Esophagus muscularis mucosa (tissue), 4 donors: Measurements from ENCODE around the gene ZNF142.

ENCODE experiments used
- EP300 ChIP-seq: sonication (generic); formaldehyde crosslinking; IDR thresholded peaks from one replicate; pipeline ENCODE4 v1.6.1; 2017; ENCODE audit warnings: antibody characterized with exemption
- POLR2AphosphoS5 ChIP-seq, 2 donors: sonication (generic); formaldehyde crosslinking; IDR thresholded peaks; one replicate each; pipeline ENCODE4 v1.6.1; 2017; ENCODE audit warnings: antibody characterized with exemption in 2 of 2
- TF ChIP-seq, protein P1 (sequence below), 3 experiments: fragments of 200-600 bp in 2 of 3; fragments of 450-650 bp in 1 of 3; sonication (generic) in 2 of 3; IDR thresholded peaks; one replicate each; pipeline ENCODE4 v1.5.1; 2017 to 2019; ENCODE audit warnings: antibody characterized with exemption in 3 of 3, mild to moderate bottlenecking in 2 of 3, moderate library complexity in 1 of 3

GRCh38 chr2:218621007-218621406 is 38.4 kb downstream of the ZNF142 start:
- TF ChIP-seq, protein P1, sequence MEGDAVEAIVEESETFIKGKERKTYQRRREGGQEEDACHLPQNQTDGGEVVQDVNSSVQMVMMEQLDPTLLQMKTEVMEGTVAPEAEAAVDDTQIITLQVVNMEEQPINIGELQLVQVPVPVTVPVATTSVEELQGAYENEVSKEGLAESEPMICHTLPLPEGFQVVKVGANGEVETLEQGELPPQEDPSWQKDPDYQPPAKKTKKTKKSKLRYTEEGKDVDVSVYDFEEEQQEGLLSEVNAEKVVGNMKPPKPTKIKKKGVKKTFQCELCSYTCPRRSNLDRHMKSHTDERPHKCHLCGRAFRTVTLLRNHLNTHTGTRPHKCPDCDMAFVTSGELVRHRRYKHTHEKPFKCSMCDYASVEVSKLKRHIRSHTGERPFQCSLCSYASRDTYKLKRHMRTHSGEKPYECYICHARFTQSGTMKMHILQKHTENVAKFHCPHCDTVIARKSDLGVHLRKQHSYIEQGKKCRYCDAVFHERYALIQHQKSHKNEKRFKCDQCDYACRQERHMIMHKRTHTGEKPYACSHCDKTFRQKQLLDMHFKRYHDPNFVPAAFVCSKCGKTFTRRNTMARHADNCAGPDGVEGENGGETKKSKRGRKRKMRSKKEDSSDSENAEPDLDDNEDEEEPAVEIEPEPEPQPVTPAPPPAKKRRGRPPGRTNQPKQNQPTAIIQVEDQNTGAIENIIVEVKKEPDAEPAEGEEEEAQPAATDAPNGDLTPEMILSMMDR (IDR thresholded peaks at IDR 0.05): no peak
- TF ChIP-seq EP300 (no peak), POLR2AphosphoS5 (IDR thresholded peaks at IDR 0.05) (no peak)
